AG09309 (cell line): ENCODE results near the gene PCNP.
A peak's percentile ranks its signal among the peaks of the same experiment; 100 is the strongest.

Source experiments
- DNase-seq: peaks from one replicate; pipeline ENCODE4 v3.0.0-alpha.2; 2010; ENCODE audit warnings: low read depth
- H3K4me3 ChIP-seq: 2 replicates; pipeline ENCODE4 v1.5.1; 2011; ENCODE audit warnings: mild to moderate bottlenecking, low read depth, low read length, moderate library complexity; ENCODE audit not compliant: control insufficient read depth
- TF ChIP-seq, protein P1 (sequence below): IDR thresholded peaks from 2 replicates; pipeline ENCODE4 v1.5.1; 2011; ENCODE audit warnings: mild to moderate bottlenecking, low read depth, low read length, inconsistent platforms; ENCODE audit not compliant: insufficient read depth, control insufficient read depth; ENCODE audit errors: missing control alignments

The PCNP gene, protein sequence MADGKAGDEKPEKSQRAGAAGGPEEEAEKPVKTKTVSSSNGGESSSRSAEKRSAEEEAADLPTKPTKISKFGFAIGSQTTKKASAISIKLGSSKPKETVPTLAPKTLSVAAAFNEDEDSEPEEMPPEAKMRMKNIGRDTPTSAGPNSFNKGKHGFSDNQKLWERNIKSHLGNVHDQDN

DNA sequence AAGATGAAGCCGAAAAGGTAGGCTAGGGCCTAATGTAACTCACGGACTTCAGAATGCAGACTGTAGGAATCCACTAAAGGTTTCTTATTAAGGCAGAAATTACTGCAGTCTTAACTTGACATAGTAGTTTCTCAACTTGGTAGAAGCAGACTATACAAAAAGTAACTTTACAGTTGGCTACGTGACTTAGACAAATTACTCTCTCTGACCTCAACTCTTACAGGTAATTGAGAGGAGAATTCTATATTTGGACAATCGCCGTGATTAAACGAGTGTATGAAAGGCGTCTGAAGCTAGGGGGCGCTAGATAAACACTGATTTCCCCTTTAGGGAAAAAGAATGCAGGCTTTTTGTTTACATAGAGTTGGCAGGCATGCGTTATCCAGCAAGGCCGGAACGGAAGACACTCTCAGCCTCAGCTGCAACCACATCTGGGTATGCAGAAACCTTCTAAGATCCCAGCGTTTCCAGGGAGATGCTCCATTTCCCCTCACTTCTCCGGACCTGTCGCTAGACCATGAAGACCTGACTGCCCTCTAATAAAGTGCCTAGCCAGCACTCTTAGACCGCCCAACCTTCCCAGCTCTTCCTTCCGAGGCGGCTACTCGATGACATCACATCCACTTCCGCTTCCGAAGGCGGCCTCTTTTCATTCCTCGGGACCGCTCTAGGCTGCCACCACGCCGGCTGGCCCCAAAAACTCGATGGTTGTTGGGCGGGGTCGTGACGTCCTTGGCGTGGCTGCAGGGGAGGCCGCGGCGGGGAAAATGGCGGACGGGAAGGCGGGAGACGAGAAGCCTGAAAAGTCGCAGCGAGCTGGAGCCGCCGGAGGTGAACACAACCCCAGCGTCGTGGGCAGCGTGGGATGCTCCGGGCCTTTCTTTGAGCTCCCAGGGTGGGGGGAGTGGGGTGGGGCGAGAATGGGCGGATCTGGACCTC is at the start of gene PCNP:
Gene PCNP (plus strand): TSS at position 732 of the 939 bp plus-strand sequence. CDS start 36 bp downstream, at position 768.
- TF ChIP-seq, protein P1, sequence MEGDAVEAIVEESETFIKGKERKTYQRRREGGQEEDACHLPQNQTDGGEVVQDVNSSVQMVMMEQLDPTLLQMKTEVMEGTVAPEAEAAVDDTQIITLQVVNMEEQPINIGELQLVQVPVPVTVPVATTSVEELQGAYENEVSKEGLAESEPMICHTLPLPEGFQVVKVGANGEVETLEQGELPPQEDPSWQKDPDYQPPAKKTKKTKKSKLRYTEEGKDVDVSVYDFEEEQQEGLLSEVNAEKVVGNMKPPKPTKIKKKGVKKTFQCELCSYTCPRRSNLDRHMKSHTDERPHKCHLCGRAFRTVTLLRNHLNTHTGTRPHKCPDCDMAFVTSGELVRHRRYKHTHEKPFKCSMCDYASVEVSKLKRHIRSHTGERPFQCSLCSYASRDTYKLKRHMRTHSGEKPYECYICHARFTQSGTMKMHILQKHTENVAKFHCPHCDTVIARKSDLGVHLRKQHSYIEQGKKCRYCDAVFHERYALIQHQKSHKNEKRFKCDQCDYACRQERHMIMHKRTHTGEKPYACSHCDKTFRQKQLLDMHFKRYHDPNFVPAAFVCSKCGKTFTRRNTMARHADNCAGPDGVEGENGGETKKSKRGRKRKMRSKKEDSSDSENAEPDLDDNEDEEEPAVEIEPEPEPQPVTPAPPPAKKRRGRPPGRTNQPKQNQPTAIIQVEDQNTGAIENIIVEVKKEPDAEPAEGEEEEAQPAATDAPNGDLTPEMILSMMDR, result peak; percentile 80
- peak; percentile 94 for DNase-seq
- peak within 1 kb of the TSS; percentile 87 for H3K4me3 ChIP-seq

DNA sequence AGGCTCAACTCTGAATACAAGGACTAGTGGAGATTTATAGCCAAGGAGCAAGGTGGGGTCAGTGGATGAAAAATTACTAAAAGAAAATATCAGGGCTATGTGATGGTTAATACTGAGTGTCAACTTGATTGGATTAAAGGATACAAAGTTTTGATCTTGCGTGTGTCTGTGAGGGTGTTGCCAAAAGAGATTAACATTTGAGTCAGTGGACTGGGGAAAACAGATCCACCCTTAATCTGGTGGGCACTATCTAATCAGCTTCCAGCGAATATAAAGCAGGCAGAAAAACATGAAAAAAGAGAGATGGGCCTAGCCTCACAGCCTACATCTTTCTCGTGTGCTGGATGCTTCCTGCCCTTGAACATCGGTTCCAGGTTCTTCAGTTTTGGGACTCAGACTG is 46.5 kb upstream of the PCNP start:
- H3K4me3 ChIP-seq, result no peak overlapping the region
- DNase-seq, result no peak
- TF ChIP-seq, protein P1, result no peak

DNA sequence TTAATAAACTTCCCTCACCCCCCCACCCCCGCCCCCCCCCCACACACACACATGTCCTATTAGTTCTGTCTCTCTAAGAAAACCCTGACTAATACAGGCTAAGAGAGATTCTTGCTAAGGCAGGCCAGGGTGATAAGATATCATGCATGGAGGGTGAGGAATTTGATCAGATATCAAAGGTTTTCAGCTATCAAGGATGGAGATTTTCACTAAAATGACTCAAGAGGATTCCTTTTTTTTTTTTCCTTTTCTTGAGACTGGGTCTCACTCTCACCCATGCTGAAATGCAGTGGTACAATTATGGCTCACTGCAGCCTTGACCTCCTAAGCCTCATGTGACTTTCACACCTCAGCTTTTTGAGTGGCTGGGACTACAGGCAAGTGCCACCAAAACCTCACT is 46.1 kb upstream of the PCNP start:
- DNase-seq, result no peak
- TF ChIP-seq, protein P1, result no peak
- no peak overlapping the region for H3K4me3 ChIP-seq

DNA sequence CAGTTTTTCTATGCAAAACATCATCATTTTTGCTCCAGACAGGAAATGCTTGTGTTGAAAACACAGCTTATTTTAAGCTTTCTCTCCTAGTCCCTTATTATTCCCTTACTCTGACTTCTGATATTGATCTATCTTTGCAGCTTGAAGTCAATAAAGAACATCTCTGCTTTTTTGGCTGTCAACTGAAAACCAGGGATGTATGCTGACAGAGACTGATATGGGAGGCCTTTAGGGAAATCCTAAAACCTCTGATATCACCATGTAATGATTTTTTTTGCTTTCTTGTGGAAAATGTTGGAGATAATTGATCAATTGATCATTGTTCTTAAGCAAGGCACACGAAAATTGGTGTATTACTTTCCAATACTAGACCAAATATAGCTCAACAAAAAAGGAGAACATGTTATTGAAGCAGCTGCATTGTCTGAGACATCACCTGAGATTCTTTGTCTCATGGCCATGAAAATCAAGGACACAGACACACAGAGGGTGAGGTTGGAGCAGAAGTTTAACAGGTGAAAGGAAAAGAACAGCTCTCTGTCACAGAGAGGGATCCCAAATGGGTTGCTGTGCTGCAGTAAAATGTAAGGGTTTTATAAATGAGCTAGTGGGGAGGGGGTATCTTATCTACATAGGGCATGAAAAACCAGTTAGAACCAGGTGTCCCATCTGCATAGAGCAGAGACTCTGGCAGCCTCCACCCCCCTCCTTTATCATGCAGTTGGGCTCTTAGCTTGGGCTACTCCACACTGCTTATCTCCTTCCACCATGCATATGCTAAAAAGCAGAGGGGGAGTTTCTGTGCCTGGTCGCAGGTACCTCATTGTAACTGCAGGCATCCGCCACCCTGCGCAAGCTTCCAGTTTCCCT is 43.9 kb upstream of the PCNP start:
- no peak for DNase-seq

DNA sequence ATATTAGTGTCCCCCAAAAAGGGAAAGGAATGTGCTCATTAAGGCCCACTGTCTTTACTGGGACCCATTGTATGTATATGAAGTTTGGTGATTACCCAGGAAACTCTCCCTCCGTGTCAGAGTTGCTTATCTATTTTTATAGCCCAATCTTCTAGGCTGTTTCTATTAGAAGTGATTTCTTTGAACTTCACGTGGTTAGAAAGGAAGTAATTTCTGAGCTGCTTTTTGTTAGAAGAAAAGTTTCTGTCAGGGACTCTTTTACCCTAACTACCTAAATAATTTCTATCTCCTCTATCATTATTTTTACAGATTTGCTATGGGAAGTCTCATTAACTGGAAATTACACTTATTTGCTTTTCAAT is 43.3 kb upstream of the PCNP start:
- no peak overlapping the region for H3K4me3 ChIP-seq

More for the DNA sequence above, 43.9 kb upstream of the PCNP start:
- TF ChIP-seq, protein P1, result no peak
- H3K4me3 ChIP-seq, result no peak overlapping the region

More for the DNA sequence above, 43.3 kb upstream of the PCNP start:
- TF ChIP-seq, protein P1, result no peak
- no peak for DNase-seq
